K562 (cell line): ENCODE measurements around the gene OR13A1.

Source experiments
- CTCF ChIP-seq, 3 experiments: IDR thresholded peaks in 2 of 3; conservative IDR thresholded peaks in 1 of 3; 2 replicates each; pipeline ENCODE4 v1.5.1; 2011 to 2012; ENCODE audit warnings: low read length in 3 of 3, mild to moderate bottlenecking in 3 of 3, control low read depth in 2 of 3, improper control_type of control experiment in 1 of 3, inconsistent platforms in 1 of 3, low read depth in 1 of 3, mixed read lengths in 1 of 3, moderate library complexity in 1 of 3; ENCODE audit not compliant: insufficient read depth in 2 of 3
- NCOR1 ChIP-seq: fragments of 450-650 bp; IDR thresholded peaks from 2 replicates; pipeline ENCODE4 v1.6.1; 2016; ENCODE audit warnings: mild to moderate bottlenecking, moderate library complexity
- REST ChIP-seq, 2 experiments: fragments of 450-650 bp; formaldehyde crosslinking in 1 of 2; IDR thresholded peaks; 2 replicates each; pipeline versions ENCODE4 v1.4.0 to v1.6.1; 2014 to 2020; ENCODE audit warnings: mild to moderate bottlenecking in 2 of 2, borderline replicate concordance in 1 of 2, low read depth in 1 of 2
- TARDBP ChIP-seq: fragments of 450-650 bp; IDR thresholded peaks from 2 replicates; pipeline ENCODE4 v1.6.1; 2016

- TF ChIP-seq TARDBP (no peak), CTCF (IDR thresholded peaks at IDR 0.05 in 2 of 3, conservative IDR thresholded peaks at IDR 0.05 in 1 of 3; ENCODE audit: insufficient read depth in 2 of 3, low read depth in 1 of 3, low read length in 3 of 3) (no peak), NCOR1 (no peak), REST (IDR thresholded peaks at IDR 0.05; ENCODE audit: borderline replicate concordance) (no peak), REST (CRISPR knock-in tag; IDR thresholded peaks at IDR 0.05; ENCODE audit: low read depth) (no peak)
These were observed 2.0 kb downstream of the OR13A1 start for GRCh38 chr10:45313264-45313873.
